Tibial nerve (tissue), 4 donors: ENCODE data around the gene CDKN1A. TPM values are rescaled to one million over a fixed set of nuclear protein-coding genes. Genes with fewer than 3 reads are reported as not detected.

Source experiments
- DNase-seq, 2 donors: peaks; one replicate each; pipeline ENCODE4 v3.0.0-alpha.2; 2019; ENCODE audit warnings: low spot score in 2 of 2
- H3K27ac ChIP-seq, 4 donors: fragments of 200-600 bp; sonication (generic) in 3 of 4; one replicate each; pipeline ENCODE4 v1.5.1; 2017 to 2019; ENCODE audit warnings: mild to moderate bottlenecking in 1 of 4
- H3K27me3 ChIP-seq, 2 donors: fragments of 200-600 bp; sonication (generic) in 1 of 2; one replicate each; pipeline versions ENCODE4 v1.5.1 to v1.6.0; 2017 to 2019
- H3K36me3 ChIP-seq, 3 donors: fragments of 200-600 bp; sonication (generic); one replicate each; pipeline ENCODE4 v1.5.1; 2018 to 2019
- H3K4me1 ChIP-seq, 4 donors: fragments of 200-600 bp; sonication (generic) in 3 of 4; one replicate each; pipeline ENCODE4 v1.5.1; 2017 to 2019
- H3K4me3 ChIP-seq, 4 donors: fragments of 200-600 bp; sonication (generic) in 3 of 4; one replicate each; pipeline ENCODE4 v1.5.1; 2017 to 2019; ENCODE audit warnings: mild to moderate bottlenecking in 1 of 4, moderate library complexity in 1 of 4
- H3K9me3 ChIP-seq, 4 donors: fragments of 200-600 bp; sonication (generic) in 3 of 4; one replicate each; pipeline ENCODE4 v1.5.1; 2017 to 2019
- CTCF ChIP-seq, 5 experiments: fragments of 200-600 bp in 3 of 5; fragments of 450-650 bp in 2 of 5; sonication (generic) in 3 of 5; IDR thresholded peaks; one replicate each; pipeline ENCODE4 v1.5.1; 2016 to 2019; ENCODE audit warnings: antibody characterized with exemption in 5 of 5, mild to moderate bottlenecking in 3 of 5, moderate library complexity in 2 of 5
- EP300 ChIP-seq, 2 donors: sonication (generic); formaldehyde crosslinking; IDR thresholded peaks; one replicate each; pipeline ENCODE4 v1.6.1; 2017; ENCODE audit warnings: antibody characterized with exemption in 2 of 2, mild to moderate bottlenecking in 1 of 2
- POLR2A ChIP-seq, 2 donors: fragments of 450-650 bp; IDR thresholded peaks; one replicate each; pipeline ENCODE4 v1.6.1; 2017; ENCODE audit warnings: antibody characterized with exemption in 2 of 2, mild to moderate bottlenecking in 2 of 2, moderate library complexity in 2 of 2
- WGBS, 2 donors: methylation state at CpG; one replicate each; pipeline ENCODE4 v1.1.5; 2018; 5-methylcytosine and 5-hydroxymethylcytosine counted together
- total RNA-seq, 4 donors: library from RNA; depleted of rRNA; stranded (reverse); fragments of >200 nt; gene quantifications; one replicate each; pipeline ENCODE4 v1.1.0, GENCODE V29; 2016

The CDKN1A gene
- total RNA-seq, 4 donors from 2014 or later = 112 to 142 (median 124) TPM

- no peak for TF ChIP-seq EP300 (IDR thresholded peaks at IDR 0.05)
- no peak for TF ChIP-seq POLR2A (IDR thresholded peaks at IDR 0.05)
- Histone ChIP-seq H3K27ac (peak overlapping the region in 1 of 4 donors; percentile 10), H3K4me1 (peaks cover 0 to 6% (median 2%) of the 10 kb centered on the region in 4 donors), H3K27me3 (no peaks in the 10 kb centered on the region), H3K9me3 (no peaks in the 10 kb centered on the region), H3K36me3 (peaks cover 0 to 14% (median 0%) of the 10 kb centered on the region in 3 donors), H3K4me3 (no peak overlapping the region)
- no peak for DNase-seq
- 51 to 83% methylated on average over 2 to 3 of the region's 3 CpGs for WGBS, 2 donors
Measured at GRCh38 chr6:36692220-36692619, 13.7 kb downstream of the CDKN1A start.

GRCh38 chr6:36692861-36693702 lies 14.6 kb downstream of the CDKN1A start:
- no peak overlapping the region for H3K27ac ChIP-seq
- WGBS, 2 donors = 69 to 72% methylated on average over 27 of the region's 27 CpGs
- no peaks in the 10 kb centered on the region for H3K27me3 ChIP-seq
- DNase-seq = no peak
- H3K4me3 ChIP-seq = no peak overlapping the region
- H3K9me3 ChIP-seq = no peaks in the 10 kb centered on the region
- H3K4me1 ChIP-seq = peaks cover 0 to 6% (median 2%) of the 10 kb centered on the region in 4 donors
- no peak for TF ChIP-seq POLR2A (IDR thresholded peaks at IDR 0.05)
- TF ChIP-seq CTCF (IDR thresholded peaks at IDR 0.05) = no peak
- no peak for TF ChIP-seq EP300 (IDR thresholded peaks at IDR 0.05)
- H3K36me3 ChIP-seq = peaks cover 0 to 5% (median 0%) of the 10 kb centered on the region in 3 donors

DNA sequence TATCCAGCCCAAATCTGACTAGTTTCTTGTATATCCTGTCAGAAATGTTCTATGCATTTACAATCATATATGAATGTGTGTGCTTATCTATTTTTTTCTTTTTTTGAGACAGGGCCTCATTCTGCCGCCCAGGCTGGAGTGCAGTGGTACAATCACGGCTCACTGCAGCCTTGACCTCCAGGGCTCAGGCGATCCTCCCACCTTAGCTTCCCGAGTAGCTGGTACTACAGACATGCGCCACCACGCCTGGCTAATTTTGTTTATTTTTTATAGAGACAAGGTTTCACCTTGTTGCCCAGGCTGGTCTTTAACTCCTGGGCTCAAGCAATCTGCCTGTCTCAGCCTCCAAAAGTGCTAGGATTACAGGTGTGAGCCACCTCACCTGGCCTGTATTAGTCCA lies 16.1 kb downstream of the CDKN1A start:
- Histone ChIP-seq H3K36me3 (no peaks in the 10 kb centered on the region), H3K4me1 (peaks cover 0 to 6% (median 2%) of the 10 kb centered on the region in 4 donors), H3K9me3 (no peaks in the 10 kb centered on the region), H3K27me3 (no peaks in the 10 kb centered on the region), H3K4me3 (no peak overlapping the region), H3K27ac (no peak overlapping the region)
- whole genome bisulfite sequencing, 2 donors = 85 to 91% methylated on average over 6 of the region's 6 CpGs
- TF ChIP-seq POLR2A (IDR thresholded peaks at IDR 0.05) = no peak
- no peak for TF ChIP-seq EP300 (IDR thresholded peaks at IDR 0.05)
- TF ChIP-seq CTCF (IDR thresholded peaks at IDR 0.05) = no peak
- no peak for DNase-seq

DNA sequence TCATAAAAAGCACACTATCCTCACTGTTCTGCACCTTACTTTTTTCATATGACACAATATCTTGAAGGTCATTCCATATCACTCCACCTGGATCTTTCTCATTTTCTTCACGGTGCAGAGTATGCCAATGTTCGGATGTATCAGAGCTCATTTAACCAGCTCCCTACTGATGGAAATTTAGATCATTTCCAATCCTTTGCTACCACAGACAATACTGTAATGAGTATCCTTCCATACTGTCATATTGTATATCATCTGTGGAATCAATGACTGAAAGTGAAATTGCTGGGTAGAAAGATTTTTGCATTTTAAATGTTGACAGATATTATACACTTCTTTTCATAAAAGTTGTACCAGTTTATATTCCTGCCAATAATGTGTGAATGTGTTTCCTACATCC lies 16.9 kb downstream of the CDKN1A start:
- Histone ChIP-seq H3K4me3 (no peak overlapping the region), H3K36me3 (no peaks in the 10 kb centered on the region), H3K27me3 (no peaks in the 10 kb centered on the region), H3K4me1 (peaks cover 0 to 6% (median 2%) of the 10 kb centered on the region in 4 donors), H3K9me3 (no peaks in the 10 kb centered on the region), H3K27ac (no peak overlapping the region)
- WGBS, 2 donors = 78 to 86% methylated on average over 2 of the region's 2 CpGs
- TF ChIP-seq POLR2A (IDR thresholded peaks at IDR 0.05) (no peak), CTCF (IDR thresholded peaks at IDR 0.05) (no peak), EP300 (IDR thresholded peaks at IDR 0.05) (no peak)
- no peak for DNase-seq

DNA sequence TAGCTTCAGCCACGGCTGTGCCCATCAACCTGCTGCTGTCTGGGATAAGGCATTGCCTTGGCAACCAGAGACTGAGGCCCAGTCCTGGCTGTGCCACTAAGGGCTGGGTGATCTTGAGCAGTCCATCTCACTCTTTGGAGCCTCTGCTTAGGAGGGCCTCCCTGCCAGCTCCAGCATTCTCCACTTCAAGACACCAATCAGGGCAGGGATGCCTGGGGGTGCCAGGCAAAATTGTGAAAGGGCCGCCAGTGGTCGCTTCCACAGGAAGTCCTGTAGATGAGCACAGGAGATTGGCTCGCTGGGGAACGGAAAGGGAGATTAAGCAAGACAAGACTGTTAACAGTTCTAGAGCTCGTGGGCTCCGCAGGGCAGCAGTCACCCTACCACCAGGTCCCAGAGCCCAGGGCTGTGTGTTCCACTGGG lies 19.0 kb downstream of the CDKN1A start, which contains the start of gene RAB44:
RAB44 (plus strand) TSS at position 346 of the 423 bp plus-strand sequence. CDS start 6,410 bp downstream, outside the sequence.
- Histone ChIP-seq H3K4me3 (no peak within 1 kb of the TSS), H3K27me3 (no peaks in the 10 kb centered on the region), H3K27ac (no peak within 1 kb of the TSS), H3K4me1 (peaks cover 0 to 5% (median 2%) of the 10 kb centered on the region in 4 donors), H3K36me3 (no peaks in the 10 kb centered on the region), H3K9me3 (no peaks in the 10 kb centered on the region)
- no peak for TF ChIP-seq CTCF (IDR thresholded peaks at IDR 0.05)
- no peak for TF ChIP-seq EP300 (IDR thresholded peaks at IDR 0.05)
- no peak for TF ChIP-seq POLR2A (IDR thresholded peaks at IDR 0.05)
- 78 to 82% methylated on average over 7 of the region's 7 CpGs for WGBS, 2 donors
- no peak for DNase-seq
